IMR-90 (cell line): Measurements from ENCODE around the gene CCDC59. TPM values are rescaled to one million over a fixed set of nuclear protein-coding genes. Genes with fewer than 3 reads are reported as not detected.

ENCODE experiments used
- ATAC-seq: fragments of 200-7000 bp; cut with Tn5 transposase; 2 replicates; pipeline ENCODE4 v1.9.1; 2020; ENCODE audit warnings: low read depth, mild to moderate bottlenecking, moderate library complexity
- BruUV-seq: library from RNA; stranded (reverse); fragments of 400-500 nt; replicated peaks from 2 replicates; lab custom pipeline; 2021; lab: Mats Ljungman, UMichigan
- CTCF ChIA-PET: fragments of 300-600 bp; formaldehyde crosslinking; extraction: SDS; loops from one replicate; lab custom pipeline; 2021; ENCODE audit warnings: antibody characterized with exemption; lab: Yijun Ruan, JAX
- POLR2A ChIA-PET: fragments of 300-600 bp; sonication (Branson Sonifier 250); formaldehyde crosslinking; loops from one replicate; lab custom pipeline; 2022; ENCODE audit warnings: antibody characterized with exemption; ENCODE audit not compliant: unreplicated experiment; lab: Charles Lee
- DNase-seq: peaks from one replicate; pipeline ENCODE4 v3.0.0; 2013
- H2AFZ ChIP-seq: replicated peaks from 2 replicates; pipeline ENCODE3; 2013; ENCODE audit warnings: low read length, mild to moderate bottlenecking; ENCODE audit not compliant: poor library complexity
- H2AK5ac ChIP-seq: 2 replicates; pipeline ENCODE4 v1.6.1; 2013; ENCODE audit warnings: low read depth, low read length, inconsistent platforms
- H2AK9ac ChIP-seq: replicated peaks from 2 replicates; pipeline ENCODE3; 2013; ENCODE audit warnings: mild to moderate bottlenecking, low read depth, low read length, moderate library complexity; ENCODE audit not compliant: poor library complexity
- H2BK120ac ChIP-seq: 2 replicates; pipeline ENCODE4 v1.6.1; 2013; ENCODE audit warnings: low read depth, low read length, inconsistent platforms
- H2BK15ac ChIP-seq: 3 replicates; pipeline ENCODE4 v1.6.1; 2013; ENCODE audit warnings: low read depth, low read length, inconsistent platforms
- H2BK20ac ChIP-seq: 2 replicates; pipeline ENCODE4 v1.6.1; 2013; ENCODE audit warnings: low read depth, mild to moderate bottlenecking, inconsistent platforms, low read length, moderate library complexity
- H2BK5ac ChIP-seq: 2 replicates; pipeline ENCODE4 v1.6.1; 2013; ENCODE audit warnings: mild to moderate bottlenecking, low read depth, low read length, inconsistent platforms; ENCODE audit not compliant: poor library complexity, severe bottlenecking
- H3K14ac ChIP-seq: replicated peaks from 2 replicates; pipeline ENCODE4 v1.6.1; 2013; ENCODE audit warnings: low read depth, low read length, inconsistent platforms
- H3K18ac ChIP-seq: 2 replicates; pipeline ENCODE4 v1.6.1; 2013; ENCODE audit warnings: low read depth, low read length, control low read depth
- H3K23ac ChIP-seq: 2 replicates; pipeline ENCODE4 v1.6.1; 2013; ENCODE audit warnings: low read depth, low read length, inconsistent platforms
- H3K27ac ChIP-seq: 2 replicates; pipeline ENCODE4 v1.5.1; 2013; ENCODE audit warnings: mild to moderate bottlenecking, control low read depth, low read length; ENCODE audit not compliant: insufficient read depth
- H3K27me3 ChIP-seq: 2 replicates; pipeline ENCODE4 v1.6.1; 2013; ENCODE audit warnings: low read length; ENCODE audit not compliant: control insufficient read depth, insufficient read depth
- H3K36me3 ChIP-seq: 2 replicates; pipeline ENCODE4 v1.6.1; 2013; ENCODE audit warnings: low read length, mixed read lengths; ENCODE audit not compliant: control insufficient read depth, insufficient read depth
- H3K4ac ChIP-seq: 2 replicates; pipeline ENCODE4 v1.6.1; 2013; ENCODE audit warnings: low read depth, low read length, inconsistent platforms
- H3K4me1 ChIP-seq: 2 replicates; pipeline ENCODE4 v1.6.1; 2013; ENCODE audit warnings: low read length, mixed read lengths; ENCODE audit not compliant: control insufficient read depth, insufficient read depth
- H3K4me2 ChIP-seq: 2 replicates; pipeline ENCODE4 v1.6.1; 2013; ENCODE audit warnings: low read depth, mild to moderate bottlenecking, control low read depth, low read length, moderate library complexity
- H3K4me3 ChIP-seq: 2 replicates; pipeline ENCODE4 v1.5.1; 2013; ENCODE audit warnings: low read depth, mild to moderate bottlenecking, control low read depth, low read length, moderate library complexity; ENCODE audit not compliant: insufficient read depth
- H3K56ac ChIP-seq: 2 replicates; pipeline ENCODE4 v1.6.1; 2013; ENCODE audit warnings: low read length, inconsistent platforms; ENCODE audit not compliant: insufficient read depth; ENCODE audit errors: extremely low read depth
- H3K79me1 ChIP-seq, 2 experiments: 2 replicates each; pipeline ENCODE4 v1.6.1; 2013; ENCODE audit warnings: low read length in 2 of 2, inconsistent platforms in 1 of 2, low read depth in 1 of 2
- H3K9ac ChIP-seq: 2 replicates; pipeline ENCODE4 v1.6.1; 2013; ENCODE audit warnings: low read depth, low read length, control low read depth
- H3K9me1 ChIP-seq: 2 replicates; pipeline ENCODE4 v1.6.1; 2013; ENCODE audit warnings: low read length, inconsistent platforms; ENCODE audit not compliant: insufficient read depth
- H3K9me3 ChIP-seq: 2 replicates; pipeline ENCODE4 v1.6.1; 2013; ENCODE audit warnings: low read length; ENCODE audit not compliant: control insufficient read depth, insufficient read depth
- H4K20me1 ChIP-seq: 2 replicates; pipeline ENCODE4 v1.6.1; 2013; ENCODE audit warnings: low read length, inconsistent platforms; ENCODE audit not compliant: insufficient read depth
- H4K5ac ChIP-seq: 2 replicates; pipeline ENCODE4 v1.6.1; 2013; ENCODE audit warnings: mild to moderate bottlenecking, low read depth, low read length, control low read depth
- H4K8ac ChIP-seq, 2 experiments: 2 replicates each; pipeline ENCODE4 v1.6.1; 2013; ENCODE audit warnings: low read depth in 2 of 2, low read length in 2 of 2, control low read depth in 1 of 2, inconsistent platforms in 1 of 2
- H4K91ac ChIP-seq: 2 replicates; pipeline ENCODE4 v1.6.1; 2013; ENCODE audit warnings: low read depth, low read length, inconsistent platforms; ENCODE audit not compliant: insufficient read depth
- CEBPB ChIP-seq: IDR thresholded peaks from 2 replicates; pipeline ENCODE4 v1.6.1; 2012; ENCODE audit warnings: low read depth, low read length, improper control_type of control experiment
- CHD1 ChIP-seq: IDR thresholded peaks from 2 replicates; pipeline ENCODE4 v1.6.1; 2012; ENCODE audit warnings: low read depth, low read length, improper control_type of control experiment
- FOS ChIP-seq: fragments of 150-350 bp; IDR thresholded peaks from 2 replicates; pipeline ENCODE4 v1.6.1; 2016; ENCODE audit warnings: low read depth, low read length
- MAFK ChIP-seq: IDR thresholded peaks from 2 replicates; pipeline ENCODE4 v1.6.1; 2012; ENCODE audit warnings: low read depth, low read length, improper control_type of control experiment
- MXI1 ChIP-seq: IDR thresholded peaks from 2 replicates; pipeline ENCODE4 v1.6.1; 2012; ENCODE audit warnings: low read depth, mild to moderate bottlenecking, low read length, moderate library complexity, borderline replicate concordance
- NFE2L2 ChIP-seq: fragments of 150-350 bp; IDR thresholded peaks from 2 replicates; pipeline ENCODE4 v1.6.1; 2016; ENCODE audit warnings: low read depth, mild to moderate bottlenecking, low read length
- RAD21 ChIP-seq: IDR thresholded peaks from 2 replicates; pipeline ENCODE4 v1.6.1; 2012; ENCODE audit warnings: low read length, improper control_type of control experiment
- RCOR1 ChIP-seq: IDR thresholded peaks from 2 replicates; pipeline ENCODE4 v1.6.1; 2012; ENCODE audit warnings: mild to moderate bottlenecking, low read length, improper control_type of control experiment; ENCODE audit not compliant: insufficient replicate concordance
- RFX5 ChIP-seq: IDR thresholded peaks from 2 replicates; pipeline ENCODE4 v1.8.0; 2012; ENCODE audit warnings: low read depth, mild to moderate bottlenecking, low read length, moderate library complexity
- SMC3 ChIP-seq: fragments of 150-350 bp; IDR thresholded peaks from 2 replicates; pipeline ENCODE4 v1.6.1; 2016; ENCODE audit warnings: low read depth, mild to moderate bottlenecking, antibody characterized with exemption, low read length, moderate library complexity
- WGBS, 2 experiments: methylation state at CpG; one replicate each; pipeline versions ENCODE4 v1.1.5 to v1.1.7; 2013; ENCODE audit warnings: missing lambda C conversion rate in 2 of 2; ENCODE audit not compliant: insufficient read length in 1 of 2; ENCODE audit errors: extremely low coverage in 2 of 2; 5-methylcytosine and 5-hydroxymethylcytosine counted together
- dilution Hi-C: fragments of 300-500 bp; cut with HindIII; formaldehyde crosslinking; loops from one replicate; pipeline ENCODE4 v1.14.3; 2018; ENCODE audit warnings: low sequenced_read_pairs; ENCODE audit not compliant: unreplicated experiment
- in situ Hi-C: fragments of 300-500 bp; cut with MboI; formaldehyde crosslinking; loops from 3 replicates; pipeline ENCODE4 v1.14.3; 2019; ENCODE audit warnings: low sequenced_read_pairs, inconsistent platforms, mixed read lengths
- intact Hi-C: fragments of 100-400 bp; cut with micrococcal nuclease; formaldehyde crosslinking; loops from 2 replicates; pipeline ENCODE4 v1.10.0; 2022
- polyA plus RNA-seq, 3 experiments: library from polyadenylated mRNA; depleted of rRNA; stranded (reverse); fragments of >200 nt; gene quantifications; 2 replicates each; pipeline ENCODE4 v1.2.3, GENCODE V29; 2012; ENCODE audit warnings: low replicate concordance in 1 of 3
- total RNA-seq: library from RNA; depleted of rRNA; stranded (reverse); fragments of >200 nt; gene quantifications from 2 replicates; pipeline ENCODE4 v1.2.3, GENCODE V29; 2012
- TF ChIP-seq, protein P1 (sequence below): fragments of 150-350 bp; IDR thresholded peaks from 2 replicates; pipeline ENCODE4 v1.6.1; 2017; ENCODE audit warnings: mild to moderate bottlenecking, antibody characterized with exemption, low read length, low read depth
- TF ChIP-seq, protein P2 (sequence below): conservative IDR thresholded peaks from 2 replicates; pipeline ENCODE4 v1.5.1; 2012; ENCODE audit warnings: mild to moderate bottlenecking, low read depth, low read length, improper control_type of control experiment

Gene CCDC59
- total and polyA plus RNA-seq, 2 of the 4 experiments (the other 2 are of a cell fraction) = 8.4 to 14.8 TPM

- Histone ChIP-seq H3K4me2 (no peak overlapping the region), H2BK20ac (no peak overlapping the region), H3K27me3 (no peaks in the 10 kb centered on the region), H2AK5ac (no peak overlapping the region), H3K9me3 (no peaks in the 10 kb centered on the region), H2AK9ac (no peak overlapping the region), H3K4ac (no peak overlapping the region), H3K4me3 (no peak overlapping the region), H3K56ac (no peak overlapping the region), H3K23ac (no peak overlapping the region), H3K36me3 (no peaks in the 10 kb centered on the region), H3K14ac (no peak overlapping the region), H3K27ac (no peak overlapping the region), H3K4me1 (no peaks in the 10 kb centered on the region), H2BK15ac (no peak overlapping the region), H4K91ac (no peak overlapping the region), H4K8ac (no peak overlapping the region), H2BK120ac (no peak overlapping the region), H3K9ac (no peak overlapping the region), H3K9me1 (no peaks in the 10 kb centered on the region), H3K79me1 (no peaks in the 10 kb centered on the region), H3K18ac (no peak overlapping the region), H2BK5ac (no peak overlapping the region), H4K20me1 (no peaks in the 10 kb centered on the region), H4K5ac (no peak overlapping the region), H2AFZ (no peak overlapping the region)
- ATAC-seq (no peak), DNase-seq (no peak)
- in situ Hi-C loops = no loop called here
- CTCF ChIA-PET = no interaction called here
- WGBS, 2 experiments = 83% methylated on average over 1 of the region's 1 CpG; no CpG with 5 or more reads in 1 of the 2 experiments
- TF ChIP-seq FOS (no peak), RFX5 (no peak), CHD1 (no peak), NFE2L2 (no peak), RAD21 (no peak), SMC3 (no peak), MXI1 (no peak), CEBPB (no peak), RCOR1 (no peak), MAFK (no peak)
- TF ChIP-seq, protein P1, sequence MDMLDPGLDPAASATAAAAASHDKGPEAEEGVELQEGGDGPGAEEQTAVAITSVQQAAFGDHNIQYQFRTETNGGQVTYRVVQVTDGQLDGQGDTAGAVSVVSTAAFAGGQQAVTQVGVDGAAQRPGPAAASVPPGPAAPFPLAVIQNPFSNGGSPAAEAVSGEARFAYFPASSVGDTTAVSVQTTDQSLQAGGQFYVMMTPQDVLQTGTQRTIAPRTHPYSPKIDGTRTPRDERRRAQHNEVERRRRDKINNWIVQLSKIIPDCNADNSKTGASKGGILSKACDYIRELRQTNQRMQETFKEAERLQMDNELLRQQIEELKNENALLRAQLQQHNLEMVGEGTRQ = no peak
- TF ChIP-seq, protein P2, sequence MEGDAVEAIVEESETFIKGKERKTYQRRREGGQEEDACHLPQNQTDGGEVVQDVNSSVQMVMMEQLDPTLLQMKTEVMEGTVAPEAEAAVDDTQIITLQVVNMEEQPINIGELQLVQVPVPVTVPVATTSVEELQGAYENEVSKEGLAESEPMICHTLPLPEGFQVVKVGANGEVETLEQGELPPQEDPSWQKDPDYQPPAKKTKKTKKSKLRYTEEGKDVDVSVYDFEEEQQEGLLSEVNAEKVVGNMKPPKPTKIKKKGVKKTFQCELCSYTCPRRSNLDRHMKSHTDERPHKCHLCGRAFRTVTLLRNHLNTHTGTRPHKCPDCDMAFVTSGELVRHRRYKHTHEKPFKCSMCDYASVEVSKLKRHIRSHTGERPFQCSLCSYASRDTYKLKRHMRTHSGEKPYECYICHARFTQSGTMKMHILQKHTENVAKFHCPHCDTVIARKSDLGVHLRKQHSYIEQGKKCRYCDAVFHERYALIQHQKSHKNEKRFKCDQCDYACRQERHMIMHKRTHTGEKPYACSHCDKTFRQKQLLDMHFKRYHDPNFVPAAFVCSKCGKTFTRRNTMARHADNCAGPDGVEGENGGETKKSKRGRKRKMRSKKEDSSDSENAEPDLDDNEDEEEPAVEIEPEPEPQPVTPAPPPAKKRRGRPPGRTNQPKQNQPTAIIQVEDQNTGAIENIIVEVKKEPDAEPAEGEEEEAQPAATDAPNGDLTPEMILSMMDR = no peak
- dilution Hi-C loops = no loop called here
- POLR2A ChIA-PET = no interaction called here
- BruUV-seq = no TSS peak
- intact Hi-C loops = no loop called here
Measured at GRCh38 chr12:82406651-82407050, 48.5 kb upstream of the CCDC59 start.
